Activated T-cell treated with anti-CD3 and anti-CD28 coated beads, Interleukin-2, amount 50 U/mL, for 24 hours (primary cell): Measurements from ENCODE around the gene NPR2.
A peak's percentile ranks its signal among the peaks of the same experiment; 100 is the strongest.

ENCODE experiments used
- DNase-seq: peaks from one replicate; pipeline ENCODE4 v3.0.0-alpha.2; 2020
- H3K27ac Mint-ChIP-seq: 2 replicates; pipeline ENCODE4 v1.8.0; 2020; ENCODE audit warnings: mild to moderate bottlenecking, mixed read lengths
- H3K27me3 Mint-ChIP-seq: 2 replicates; pipeline ENCODE4 v1.8.0; 2020; ENCODE audit warnings: mixed read lengths
- H3K36me3 Mint-ChIP-seq: 2 replicates; pipeline ENCODE4 v1.8.0; 2020; ENCODE audit warnings: low read depth, mixed read lengths
- H3K4me1 Mint-ChIP-seq: 2 replicates; pipeline ENCODE4 v1.8.0; 2020; ENCODE audit warnings: low read depth, mixed read lengths
- H3K4me3 Mint-ChIP-seq: 2 replicates; pipeline ENCODE4 v1.8.0; 2020; ENCODE audit warnings: mild to moderate bottlenecking, moderate library complexity, mixed read lengths
- H3K9me3 Mint-ChIP-seq: 2 replicates; pipeline ENCODE4 v1.8.0; 2020; ENCODE audit warnings: mixed read lengths

NPR2 gene

GRCh38 chr9:35791297-35791921, at the start of gene NPR2:
Gene NPR2 (plus strand): TSS chr9:35791591. CDS start chr9:35792409, 818 bp downstream.
- no peak for DNase-seq
- H3K4me3 Mint-ChIP-seq: no peak within 1 kb of the TSS
- H3K27ac Mint-ChIP-seq: no peak within 1 kb of the TSS
- no peaks in the 10 kb centered on the region for H3K9me3 Mint-ChIP-seq
- H3K27me3 Mint-ChIP-seq: no peaks in the 10 kb centered on the region
- H3K4me1 Mint-ChIP-seq: peaks cover 6% of the 10 kb centered on the region
- peaks cover 43% of the 10 kb centered on the region for H3K36me3 Mint-ChIP-seq

GRCh38 chr9:35741740-35742139, 49.7 kb upstream of the NPR2 start:
- Mint-ChIP-seq H3K9me3 (no peaks in the 10 kb centered on the region), H3K36me3 (peaks cover 94% of the 10 kb centered on the region), H3K4me1 (peaks cover 32% of the 10 kb centered on the region), H3K27me3 (no peaks in the 10 kb centered on the region), H3K27ac (peak overlapping the region; percentile 10), H3K4me3 (no peak overlapping the region)
- no peak for DNase-seq

- H3K4me3 Mint-ChIP-seq: no peak overlapping the region
- DNase-seq: no peak
- H3K27ac Mint-ChIP-seq: no peak overlapping the region
- H3K36me3 Mint-ChIP-seq: peaks cover 90% of the 10 kb centered on the region
- peaks cover 47% of the 10 kb centered on the region for H3K4me1 Mint-ChIP-seq
- no peaks in the 10 kb centered on the region for H3K9me3 Mint-ChIP-seq
- H3K27me3 Mint-ChIP-seq: no peaks in the 10 kb centered on the region
These were observed 47.9 kb upstream of the NPR2 start for GRCh38 chr9:35743452-35743851.

- no peaks in the 10 kb centered on the region for H3K27me3 Mint-ChIP-seq
- H3K36me3 Mint-ChIP-seq: peaks cover 88% of the 10 kb centered on the region
- H3K9me3 Mint-ChIP-seq: no peaks in the 10 kb centered on the region
- H3K4me1 Mint-ChIP-seq: peaks cover 47% of the 10 kb centered on the region
- H3K27ac Mint-ChIP-seq: no peak overlapping the region
- no peak overlapping the region for H3K4me3 Mint-ChIP-seq
- no peak for DNase-seq
These were observed 47.4 kb upstream of the NPR2 start for GRCh38 chr9:35743880-35744518.

- Mint-ChIP-seq H3K27me3 (no peaks in the 10 kb centered on the region), H3K4me1 (peaks cover 56% of the 10 kb centered on the region), H3K4me3 (peak overlapping the region; percentile 90), H3K27ac (peak overlapping the region; percentile 12), H3K36me3 (peaks cover 83% of the 10 kb centered on the region), H3K9me3 (no peaks in the 10 kb centered on the region)
- no peak for DNase-seq
These were observed 45.8 kb upstream of the NPR2 start for GRCh38 chr9:35745569-35745968.

GRCh38 chr9:35746583-35746982, 44.8 kb upstream of the NPR2 start:
- Mint-ChIP-seq H3K4me3 (peak overlapping the region; percentile 90), H3K9me3 (no peaks in the 10 kb centered on the region), H3K27ac (no peak overlapping the region), H3K27me3 (no peaks in the 10 kb centered on the region), H3K4me1 (peaks cover 56% of the 10 kb centered on the region), H3K36me3 (peaks cover 83% of the 10 kb centered on the region)
- DNase-seq: no peak

- DNase-seq: no peak
These were observed 43.0 kb upstream of the NPR2 start for GRCh38 chr9:35748242-35748857.

GRCh38 chr9:35748858-35749514, 42.4 kb upstream of the NPR2 start, which contains the start of the genes GBA2 and RGP1:
Gene GBA2 (minus strand): TSS chr9:35749228. CDS start chr9:35748704, 524 bp downstream.
Gene RGP1 (plus strand): TSS chr9:35749287. CDS start chr9:35749756, 469 bp downstream.
- H3K36me3 Mint-ChIP-seq: peaks cover 83% of the 10 kb centered on the region
- no peaks in the 10 kb centered on the region for H3K27me3 Mint-ChIP-seq
- no peaks in the 10 kb centered on the region for H3K9me3 Mint-ChIP-seq
- peaks cover 43% of the 10 kb centered on the region for H3K4me1 Mint-ChIP-seq
- H3K27ac Mint-ChIP-seq: peak within 1 kb of the TSS; percentile 93
- DNase-seq: peak; percentile 86
- H3K4me3 Mint-ChIP-seq: peak within 1 kb of the TSS; percentile 91

More at GRCh38 chr9:35748242-35748857, 43.0 kb upstream of the NPR2 start:
- Mint-ChIP-seq H3K27ac (peak overlapping the region; percentile 84), H3K36me3 (peaks cover 83% of the 10 kb centered on the region), H3K27me3 (no peaks in the 10 kb centered on the region), H3K9me3 (no peaks in the 10 kb centered on the region), H3K4me3 (peak overlapping the region; percentile 90), H3K4me1 (peaks cover 45% of the 10 kb centered on the region)

- peak overlapping the region; percentile 91 for H3K4me3 Mint-ChIP-seq
- peaks cover 40% of the 10 kb centered on the region for H3K4me1 Mint-ChIP-seq
- H3K36me3 Mint-ChIP-seq: peaks cover 78% of the 10 kb centered on the region
- H3K27ac Mint-ChIP-seq: peak overlapping the region; percentile 93
- H3K27me3 Mint-ChIP-seq: no peaks in the 10 kb centered on the region
- H3K9me3 Mint-ChIP-seq: no peaks in the 10 kb centered on the region
- DNase-seq: no peak
These were observed 41.7 kb upstream of the NPR2 start for GRCh38 chr9:35749515-35750255.

GRCh38 chr9:35750256-35750531, 41.2 kb upstream of the NPR2 start:
- Mint-ChIP-seq H3K4me3 (peak overlapping the region; percentile 91), H3K9me3 (no peaks in the 10 kb centered on the region)

GRCh38 chr9:35753466-35753865, 37.9 kb upstream of the NPR2 start:
- no peaks in the 10 kb centered on the region for H3K9me3 Mint-ChIP-seq
- peaks cover 31% of the 10 kb centered on the region for H3K4me1 Mint-ChIP-seq
- no peak overlapping the region for H3K27ac Mint-ChIP-seq
- H3K27me3 Mint-ChIP-seq: no peaks in the 10 kb centered on the region
- no peak for DNase-seq
- H3K36me3 Mint-ChIP-seq: peaks cover 64% of the 10 kb centered on the region
- no peak overlapping the region for H3K4me3 Mint-ChIP-seq

More at GRCh38 chr9:35750256-35750531, 41.2 kb upstream of the NPR2 start:
- Mint-ChIP-seq H3K27me3 (no peaks in the 10 kb centered on the region), H3K36me3 (peaks cover 77% of the 10 kb centered on the region), H3K27ac (peak overlapping the region; percentile 93), H3K4me1 (peaks cover 39% of the 10 kb centered on the region)
- no peak for DNase-seq

- no peak within 1 kb of the TSS for H3K4me3 Mint-ChIP-seq
- peak within 1 kb of the TSS; percentile 27 for H3K27ac Mint-ChIP-seq
- H3K27me3 Mint-ChIP-seq: no peaks in the 10 kb centered on the region
- peaks cover 37% of the 10 kb centered on the region for H3K4me1 Mint-ChIP-seq
- no peaks in the 10 kb centered on the region for H3K9me3 Mint-ChIP-seq
- DNase-seq: no peak
- peaks cover 60% of the 10 kb centered on the region for H3K36me3 Mint-ChIP-seq
These were observed 37.1 kb upstream of the NPR2 start, which contains the start of gene MSMP for GRCh38 chr9:35754264-35754663. Gene MSMP (minus strand): TSS chr9:35754276. CDS start chr9:35754129, 147 bp downstream.

- Mint-ChIP-seq H3K27me3 (no peaks in the 10 kb centered on the region), H3K9me3 (no peaks in the 10 kb centered on the region), H3K36me3 (peaks cover 59% of the 10 kb centered on the region), H3K4me3 (no peak overlapping the region), H3K27ac (peak overlapping the region; percentile 27), H3K4me1 (peaks cover 38% of the 10 kb centered on the region)
- no peak for DNase-seq
These were observed 36.3 kb upstream of the NPR2 start for GRCh38 chr9:35755071-35755470.
